Activated CD8-positive, alpha-beta T cell treated with anti-CD3 and anti-CD28 coated beads, Interleukin-2, amount 10 ng/mL, durations not matched to agents 7 days and 5 days (primary cell): ENCODE measurements around the gene GALR3. TPM values are rescaled to one million over a fixed set of nuclear protein-coding genes. Genes with fewer than 3 reads are reported as not detected.
A peak's percentile ranks its signal among the peaks of the same experiment; 100 is the strongest.
"Not testable (repeated sequence)": the region's sequence is repeated elsewhere in the genome, so short reads cannot be mapped to it uniquely, and the experiment has no call there.

Experiments used
- ATAC-seq: fragments of 150-1000 bp; cut with Tn5 transposase; one replicate; pipeline ENCODE4 v1.10.0; 2021; ENCODE audit warnings: moderate library complexity
- CTCF ChIA-PET: fragments of 350-600 bp; sonication (Branson Sonifier 250); formaldehyde crosslinking; loops from one replicate; lab custom pipeline; 2021; ENCODE audit warnings: antibody characterized with exemption; lab: Charles Lee
- POLR2A ChIA-PET: fragments of 350-600 bp; sonication (Branson Sonifier 250); formaldehyde crosslinking; loops from one replicate; lab custom pipeline; 2021; ENCODE audit warnings: antibody characterized with exemption; lab: Charles Lee
- DNase-seq: peaks from one replicate; pipeline ENCODE4 v3.0.0-alpha.2; 2020
- H3K27ac Mint-ChIP-seq: one replicate; pipeline ENCODE4 v1.8.0; 2021; ENCODE audit warnings: mild to moderate bottlenecking, mixed read lengths
- H3K27me3 Mint-ChIP-seq: one replicate; pipeline ENCODE4 v1.8.0; 2021; ENCODE audit warnings: low read depth, mixed read lengths
- H3K36me3 Mint-ChIP-seq: one replicate; pipeline ENCODE4 v1.8.0; 2021; ENCODE audit warnings: low read depth, mixed read lengths
- H3K4me1 Mint-ChIP-seq: one replicate; pipeline ENCODE4 v1.8.0; 2021; ENCODE audit warnings: low read depth, mixed read lengths
- H3K4me3 Mint-ChIP-seq: one replicate; pipeline ENCODE4 v1.8.0; 2021; ENCODE audit warnings: mild to moderate bottlenecking, mixed read lengths
- H3K9me3 Mint-ChIP-seq: one replicate; pipeline ENCODE4 v1.8.0; 2022; ENCODE audit warnings: mixed read lengths; ENCODE audit not compliant: insufficient read depth
- total RNA-seq, 2 experiments: library from RNA; stranded (reverse); gene quantifications; one replicate each; pipeline ENCODE4 v1.2.3, GENCODE V29; 2021

Gene GALR3
- total RNA-seq, 2 experiments from 2014 or later: 0.24 TPM; not detected in 1

- Mint-ChIP-seq H3K27ac (no peak overlapping the region), H3K9me3 (no peaks in the 10 kb centered on the region), H3K4me1 (no peaks in the 10 kb centered on the region), H3K4me3 (no peak overlapping the region), H3K36me3 (no peaks in the 10 kb centered on the region), H3K27me3 (no peaks in the 10 kb centered on the region)
- ChIA-PET CTCF (no interaction called here), POLR2A (no interaction called here)
- no peak for DNase-seq
- ATAC-seq: no peak
Observed at GRCh38 chr22:37790234-37790633, 32.9 kb upstream of the GALR3 start.

GRCh38 chr22:37792494-37792893 lies 30.7 kb upstream of the GALR3 start:
- H3K36me3 Mint-ChIP-seq: no peaks in the 10 kb centered on the region
- DNase-seq (no peak), ATAC-seq (no peak)
- H3K9me3 Mint-ChIP-seq: no peaks in the 10 kb centered on the region
- no peak overlapping the region for H3K4me3 Mint-ChIP-seq
- no peaks in the 10 kb centered on the region for H3K4me1 Mint-ChIP-seq
- CTCF ChIA-PET: no interaction called here
- no peak overlapping the region for H3K27ac Mint-ChIP-seq
- POLR2A ChIA-PET: no interaction called here
- H3K27me3 Mint-ChIP-seq: peaks cover 4% of the 10 kb centered on the region

DNA sequence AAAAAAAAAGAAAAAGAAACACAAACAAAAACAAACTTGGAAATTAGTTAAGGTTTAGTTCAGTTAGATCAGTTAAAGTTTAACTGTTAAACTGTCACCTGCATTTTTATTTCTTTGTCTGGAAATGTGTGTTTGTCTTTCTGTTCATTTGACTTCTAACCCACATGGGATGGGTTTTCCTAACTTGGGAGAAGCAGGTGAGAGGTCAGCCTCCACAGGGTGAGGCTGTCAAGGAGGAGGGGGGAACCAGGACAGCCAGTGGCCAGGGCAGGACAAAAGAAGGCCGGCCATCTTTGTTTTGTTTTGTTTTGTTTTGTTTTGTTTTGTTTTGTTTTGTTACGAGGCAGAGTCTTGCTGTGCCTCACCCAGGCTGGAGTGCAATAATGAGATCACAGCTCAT lies 28.8 kb upstream of the GALR3 start:
- ATAC-seq: no peak
- peaks cover 8% of the 10 kb centered on the region for H3K27me3 Mint-ChIP-seq
- ChIA-PET POLR2A (no interaction called here), CTCF (interaction anchor here (1.6 kb wide), 1 partner anchor 202 kb away, joined by 3 read pairs; no protein-coding TSS in a partner anchor)
- H3K36me3 Mint-ChIP-seq: no peaks in the 10 kb centered on the region
- H3K4me3 Mint-ChIP-seq: no peak overlapping the region
- H3K4me1 Mint-ChIP-seq: no peaks in the 10 kb centered on the region
- no peaks in the 10 kb centered on the region for H3K9me3 Mint-ChIP-seq
- H3K27ac Mint-ChIP-seq: no peak overlapping the region
- DNase-seq: no peak

DNA sequence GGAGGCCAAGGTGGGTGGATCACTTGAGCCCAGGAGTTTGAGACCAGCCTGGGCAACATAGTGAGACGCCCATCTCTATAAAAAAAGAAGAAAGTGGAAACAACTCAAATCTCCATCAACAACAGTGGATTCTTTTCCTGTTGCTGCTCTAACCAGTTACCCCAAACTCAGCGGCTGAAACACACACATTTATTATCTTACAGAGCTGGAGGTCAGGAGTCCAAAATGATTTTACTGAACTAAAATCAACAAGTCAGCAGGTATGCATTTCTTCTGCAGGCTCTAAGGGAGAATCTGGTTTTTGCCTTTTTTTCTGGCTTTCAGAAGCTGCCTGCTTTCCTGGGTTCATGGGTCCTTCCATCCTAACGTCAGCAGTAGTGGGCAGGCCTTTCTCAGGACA lies 27.1 kb upstream of the GALR3 start:
- no peaks in the 10 kb centered on the region for H3K36me3 Mint-ChIP-seq
- ATAC-seq (no peak), DNase-seq (no peak)
- H3K4me3 Mint-ChIP-seq: no peak overlapping the region
- H3K9me3 Mint-ChIP-seq: no peaks in the 10 kb centered on the region
- POLR2A ChIA-PET: interaction anchor here (1.0 kb wide), 1 partner anchor 9 kb away, joined by 3 read pairs; a partner anchor contains a TSS
- H3K4me1 Mint-ChIP-seq: no peaks in the 10 kb centered on the region
- peaks cover 14% of the 10 kb centered on the region for H3K27me3 Mint-ChIP-seq
- H3K27ac Mint-ChIP-seq: no peak overlapping the region
- CTCF ChIA-PET: no interaction called here

GRCh38 chr22:37797259-37797658 lies 25.9 kb upstream of the GALR3 start:
- H3K36me3 Mint-ChIP-seq, DNase-seq, H3K4me1 Mint-ChIP-seq, ATAC-seq, H3K4me3 Mint-ChIP-seq, CTCF ChIA-PET, H3K27ac Mint-ChIP-seq, POLR2A ChIA-PET, H3K9me3 Mint-ChIP-seq: not testable (repeated sequence)
- H3K27me3 Mint-ChIP-seq: peaks cover 17% of the 10 kb centered on the region

- peaks cover 7% of the 10 kb centered on the region for H3K4me1 Mint-ChIP-seq
- no peak for ATAC-seq
- no peaks in the 10 kb centered on the region for H3K36me3 Mint-ChIP-seq
- DNase-seq: no peak
- H3K9me3 Mint-ChIP-seq: no peaks in the 10 kb centered on the region
- CTCF ChIA-PET: no interaction called here
- POLR2A ChIA-PET: no interaction called here
- peaks cover 21% of the 10 kb centered on the region for H3K27me3 Mint-ChIP-seq
- no peak overlapping the region for H3K4me3 Mint-ChIP-seq
- no peak overlapping the region for H3K27ac Mint-ChIP-seq
Observed at GRCh38 chr22:37797874-37798500, 25.2 kb upstream of the GALR3 start.

DNA sequence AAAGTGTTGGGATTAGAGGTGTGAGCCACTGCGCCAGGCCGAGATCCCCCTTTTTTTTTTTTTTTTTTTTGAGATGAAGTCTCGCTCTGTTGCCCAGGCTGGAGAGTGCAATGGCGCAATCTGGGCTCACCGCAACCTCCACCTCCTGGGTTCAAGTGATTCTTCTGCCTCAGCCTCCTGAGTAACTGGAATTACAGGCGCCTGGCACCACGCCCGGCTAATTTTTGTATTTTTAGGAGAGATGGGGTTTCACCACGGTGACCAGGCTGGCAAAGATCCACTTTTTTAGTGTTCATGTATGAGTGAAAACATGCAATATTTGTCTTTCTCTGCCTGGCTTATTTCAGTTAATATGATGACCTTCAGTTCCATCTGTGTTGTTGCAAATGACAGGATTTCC lies 23.2 kb upstream of the GALR3 start:
- ATAC-seq, H3K36me3 Mint-ChIP-seq, DNase-seq, H3K27ac Mint-ChIP-seq, H3K9me3 Mint-ChIP-seq, H3K4me3 Mint-ChIP-seq, CTCF ChIA-PET, POLR2A ChIA-PET: not testable (repeated sequence)
- Mint-ChIP-seq H3K27me3 (peaks cover 34% of the 10 kb centered on the region), H3K4me1 (peaks cover 20% of the 10 kb centered on the region)

DNA sequence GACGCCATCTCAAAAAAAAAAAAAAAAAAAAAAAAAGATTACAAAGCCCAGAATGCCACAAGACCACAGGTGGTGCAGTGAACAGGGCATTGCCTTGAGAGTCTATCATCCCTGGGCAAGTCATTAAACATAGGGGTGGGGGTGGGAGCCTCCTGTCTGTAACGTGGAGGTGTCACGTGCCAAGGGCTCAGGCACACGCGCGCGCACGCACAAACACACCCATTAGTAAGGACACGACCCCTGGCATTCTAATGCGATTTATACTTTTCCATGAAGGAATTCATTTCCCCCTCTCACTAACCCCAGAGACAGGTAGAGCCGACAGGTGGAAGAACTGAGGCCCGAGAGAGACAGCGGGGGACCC lies 21.3 kb upstream of the GALR3 start:
- Mint-ChIP-seq H3K4me3 (peak overlapping the region; percentile 64), H3K4me1 (peaks cover 37% of the 10 kb centered on the region), H3K9me3 (no peaks in the 10 kb centered on the region), H3K27ac (no peak overlapping the region), H3K36me3 (no peaks in the 10 kb centered on the region), H3K27me3 (peaks cover 48% of the 10 kb centered on the region)
- DNase-seq (no peak), ATAC-seq (no peak)
- ChIA-PET POLR2A (interaction anchor here (0.6 kb wide), 2 partner anchors 380 to 1220 kb away, joined by 3 read pairs; no protein-coding TSS in a partner anchor), CTCF (interaction anchor here (1.4 kb wide), 1 partner anchor 17 kb away, joined by 4 read pairs; no protein-coding TSS in a partner anchor)

DNA sequence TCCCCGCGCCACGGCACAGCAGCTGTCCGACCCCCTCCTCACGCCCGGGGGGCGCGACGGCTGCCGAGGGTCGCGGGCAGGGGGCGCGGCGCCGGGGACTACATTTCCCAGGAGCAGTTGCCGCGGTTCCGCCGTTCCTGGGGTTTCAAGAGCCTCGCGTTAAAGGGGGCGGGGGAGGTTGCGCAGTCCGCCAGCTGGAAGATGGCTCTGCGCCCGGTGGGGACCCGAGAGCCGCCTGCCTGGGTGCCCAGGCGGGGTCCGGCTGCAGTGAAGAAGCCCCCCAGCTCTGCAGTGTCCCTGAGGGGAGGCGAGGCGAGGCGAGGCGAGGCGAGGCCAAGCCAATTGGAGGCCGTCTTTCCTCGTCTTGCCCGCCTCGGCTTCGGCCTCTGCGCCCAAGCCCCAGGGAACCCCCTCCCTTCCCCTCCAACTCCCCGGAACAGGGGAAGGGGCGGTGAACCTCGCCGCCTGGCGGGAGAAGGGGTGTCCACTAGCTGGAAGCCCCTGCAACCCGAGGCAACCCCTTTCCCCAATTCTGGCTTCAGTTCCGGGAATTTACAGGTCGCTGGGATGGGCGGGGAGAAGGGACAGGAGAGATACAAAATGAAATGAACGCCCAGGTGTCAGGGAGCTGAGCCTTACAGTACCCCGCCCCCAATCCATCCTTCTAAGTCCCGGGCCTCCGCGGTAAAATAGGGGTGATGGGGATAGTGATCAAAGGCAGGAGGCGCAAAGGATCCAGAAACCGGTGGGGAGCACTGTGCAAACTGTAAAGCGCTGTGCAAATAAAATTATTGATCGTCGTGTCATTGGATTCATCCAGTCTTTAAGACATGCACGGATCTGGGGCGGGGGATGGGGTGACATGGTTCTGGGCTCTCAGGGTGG lies 20.6 kb upstream of the GALR3 start:
- CTCF ChIA-PET: interaction anchor here (1.4 kb wide), 1 partner anchor 16 kb away, joined by 4 read pairs; no protein-coding TSS in a partner anchor
- Mint-ChIP-seq H3K9me3 (no peaks in the 10 kb centered on the region), H3K27ac (no peak overlapping the region), H3K36me3 (no peaks in the 10 kb centered on the region), H3K4me3 (peak overlapping the region; percentile 58), H3K4me1 (peaks cover 43% of the 10 kb centered on the region), H3K27me3 (peaks cover 47% of the 10 kb centered on the region)
- ATAC-seq (peak; percentile 25), DNase-seq (peak; percentile 35)
- POLR2A ChIA-PET: interaction anchor here (0.6 kb wide), 2 partner anchors 379 to 1219 kb away, joined by 3 read pairs; no protein-coding TSS in a partner anchor

- ChIA-PET CTCF (no interaction called here), POLR2A (no interaction called here)
- Mint-ChIP-seq H3K9me3 (no peaks in the 10 kb centered on the region), H3K4me3 (peak overlapping the region; percentile 58), H3K27me3 (peaks cover 46% of the 10 kb centered on the region), H3K36me3 (no peaks in the 10 kb centered on the region), H3K27ac (no peak overlapping the region), H3K4me1 (peaks cover 45% of the 10 kb centered on the region)
- DNase-seq: no peak
- no peak for ATAC-seq
Observed at GRCh38 chr22:37803195-37803638, 20.0 kb upstream of the GALR3 start.

- POLR2A ChIA-PET: no interaction called here
- H3K27ac Mint-ChIP-seq: peak overlapping the region; percentile 49
- CTCF ChIA-PET: interaction anchor here (1.3 kb wide), 1 partner anchor 15 kb away, joined by 3 read pairs; no protein-coding TSS in a partner anchor
Observed at GRCh38 chr22:37803639-37804351, 19.4 kb upstream of the GALR3 start.

More at GRCh38 chr22:37803639-37804351, 19.4 kb upstream of the GALR3 start:
- Mint-ChIP-seq H3K36me3 (no peaks in the 10 kb centered on the region), H3K9me3 (no peaks in the 10 kb centered on the region), H3K4me3 (peak overlapping the region; percentile 49), H3K27me3 (peaks cover 47% of the 10 kb centered on the region), H3K4me1 (peaks cover 50% of the 10 kb centered on the region)
- DNase-seq: no peak
- no peak for ATAC-seq
